Measurements from ENCODE around the gene ACTR6.

The ACTR6 gene

GRCh38 chr12:100268835-100269564, 68.4 kb downstream of the ACTR6 start:
- DNase-seq: no peak

GRCh38 chr12:100273782-100274181, 73.2 kb downstream of the ACTR6 start:
- no peak for DNase-seq

All from stimulated activated naive CD4-positive, alpha-beta T cell (primary cell).